Measurements from ENCODE around the gene KCTD17. TPM values are rescaled to one million over a fixed set of nuclear protein-coding genes. Genes with fewer than 3 reads are reported as not detected.
"Not testable (repeated sequence)": the region's sequence is repeated elsewhere in the genome, so short reads cannot be mapped to it uniquely, and the experiment has no call there.

Gene KCTD17
- total RNA-seq, 2 experiments from 2014 or later = 22.9 to 25.4 TPM

DNA sequence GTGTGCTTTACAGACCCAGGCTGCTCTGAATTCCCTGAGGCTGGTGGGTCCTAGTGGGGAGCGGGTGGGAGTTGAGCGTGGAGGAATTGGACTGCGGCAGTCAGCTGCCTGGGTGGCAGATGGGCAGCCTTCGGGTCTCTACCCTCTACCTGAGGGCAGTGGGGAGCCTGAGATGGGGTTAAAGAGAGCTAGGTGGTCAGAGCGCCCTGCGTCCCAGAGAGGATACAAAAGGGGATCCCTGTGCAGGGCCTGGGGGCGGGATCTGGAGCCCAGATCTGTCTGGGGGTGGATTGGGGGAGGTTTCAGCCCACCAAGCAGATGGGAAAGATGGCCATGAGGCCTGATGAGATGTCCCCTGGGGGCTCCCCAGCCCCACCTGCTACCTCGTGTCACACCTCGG, 18.2 kb downstream of the KCTD17 start:
- Mint-ChIP-seq H3K4me3 (no peak overlapping the region), H3K9me3 (no peaks in the 10 kb centered on the region), H3K4me1 (no peaks in the 10 kb centered on the region), H3K27ac (no peak overlapping the region), H3K27me3 (peaks cover 25% of the 10 kb centered on the region), H3K36me3 (no peaks in the 10 kb centered on the region)
- DNase-seq = no peak

DNA sequence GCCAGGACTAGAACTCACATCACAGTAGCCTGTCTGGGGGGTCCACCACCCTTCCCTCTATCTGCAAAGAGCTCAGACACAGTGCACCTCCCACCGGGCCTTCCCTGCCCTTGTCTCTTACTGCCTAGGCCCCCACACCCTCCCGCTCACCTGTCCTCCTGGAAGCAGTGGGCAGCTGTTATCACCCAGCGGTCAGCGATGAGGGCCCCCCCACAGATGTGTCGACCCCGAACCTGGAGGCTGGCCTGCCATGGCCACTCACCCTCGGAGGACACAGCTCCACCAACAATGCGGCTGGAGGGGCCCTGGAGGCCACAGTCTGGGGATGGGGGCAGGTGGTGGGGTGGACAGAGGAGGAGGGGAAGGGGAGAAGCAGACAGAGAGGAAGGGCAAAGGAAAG, 18.8 kb downstream of the KCTD17 start:
- Mint-ChIP-seq H3K27me3 (peaks cover 25% of the 10 kb centered on the region), H3K9me3 (no peaks in the 10 kb centered on the region), H3K27ac (no peak overlapping the region), H3K4me1 (no peaks in the 10 kb centered on the region), H3K4me3 (no peak overlapping the region), H3K36me3 (no peaks in the 10 kb centered on the region)
- DNase-seq = no peak

DNA sequence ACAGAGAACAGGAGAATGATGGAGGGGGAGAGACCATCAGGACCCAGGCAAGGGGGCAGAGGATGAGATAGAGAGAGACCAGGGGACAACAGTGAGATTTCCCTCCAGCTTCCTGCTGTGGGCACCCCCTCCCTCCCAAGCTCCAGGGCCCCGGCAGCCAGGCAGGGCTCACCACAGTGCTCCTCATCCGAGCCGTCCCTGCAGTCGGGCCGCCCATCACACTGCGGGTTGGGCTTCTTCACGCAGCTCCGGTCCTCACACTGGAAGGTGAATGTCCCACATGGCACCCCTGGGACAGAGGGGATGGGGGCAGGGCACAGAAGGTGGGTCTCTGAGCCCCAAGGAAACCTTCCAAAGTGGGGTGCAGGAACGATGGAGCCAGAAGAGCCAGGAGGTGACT, 19.2 kb downstream of the KCTD17 start:
- no peak for DNase-seq
- Mint-ChIP-seq H3K4me1 (no peaks in the 10 kb centered on the region), H3K36me3 (no peaks in the 10 kb centered on the region), H3K4me3 (no peak overlapping the region), H3K9me3 (no peaks in the 10 kb centered on the region), H3K27ac (no peak overlapping the region), H3K27me3 (peaks cover 25% of the 10 kb centered on the region)

DNA sequence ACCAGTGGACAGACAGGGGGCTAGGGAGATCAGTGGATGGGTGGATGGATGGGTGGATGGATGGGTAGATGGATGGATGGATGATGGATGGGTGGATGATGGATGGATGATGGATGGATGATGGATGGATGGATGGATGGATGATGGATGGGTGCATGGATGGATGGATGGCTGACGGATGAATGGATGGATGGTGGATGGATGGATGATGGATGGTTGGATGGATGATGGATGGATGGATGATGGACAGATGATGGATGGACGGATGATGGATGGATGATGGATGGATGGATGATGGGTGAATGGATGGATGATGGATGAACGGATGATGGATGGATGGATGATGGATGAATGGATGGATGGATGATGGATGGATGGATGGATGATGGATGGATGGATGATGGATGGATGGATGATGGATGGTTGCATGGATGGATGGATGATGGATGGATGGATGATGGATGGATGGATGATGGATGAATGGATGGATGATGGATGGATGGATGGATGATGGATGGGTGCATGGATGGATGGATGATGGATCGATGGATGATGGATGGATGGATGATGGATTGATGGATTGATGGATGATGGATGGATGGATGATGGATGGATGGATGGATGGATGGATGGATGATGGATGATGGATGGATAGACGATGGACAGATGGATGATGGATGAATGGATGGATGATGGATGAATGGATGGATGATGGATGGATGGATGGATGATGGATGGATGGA, 20.5 kb downstream of the KCTD17 start:
- DNase-seq, H3K4me3 Mint-ChIP-seq, H3K27ac Mint-ChIP-seq: not testable (repeated sequence)

DNA sequence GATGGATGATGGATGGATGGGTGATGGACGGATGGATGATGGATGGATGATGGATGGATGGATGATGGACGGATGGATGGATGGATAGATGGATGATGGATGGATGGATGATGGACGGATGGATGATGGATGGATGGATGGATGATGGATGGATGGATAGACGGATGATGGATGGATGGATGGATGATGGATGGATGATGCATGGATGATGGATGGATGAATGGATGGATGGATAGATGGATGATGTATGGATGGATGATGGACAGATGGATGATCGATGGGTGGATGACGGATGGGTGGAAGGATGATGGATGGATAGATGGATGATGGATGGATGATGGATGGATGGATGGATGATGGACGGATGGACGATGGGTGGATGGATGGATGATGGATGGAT, 21.1 kb downstream of the KCTD17 start:
- no peaks in the 10 kb centered on the region for H3K36me3 Mint-ChIP-seq
- peaks cover 21% of the 10 kb centered on the region for H3K27me3 Mint-ChIP-seq
- H3K4me1 Mint-ChIP-seq = peaks cover 1% of the 10 kb centered on the region
- H3K9me3 Mint-ChIP-seq = no peaks in the 10 kb centered on the region
- H3K4me3 Mint-ChIP-seq = no peak overlapping the region
- no peak for DNase-seq
- no peak overlapping the region for H3K27ac Mint-ChIP-seq

More for the DNA sequence above, 20.5 kb downstream of the KCTD17 start:
- H3K36me3 Mint-ChIP-seq, H3K4me1 Mint-ChIP-seq, H3K9me3 Mint-ChIP-seq: not testable (repeated sequence)
- H3K27me3 Mint-ChIP-seq = peaks cover 25% of the 10 kb centered on the region

DNA sequence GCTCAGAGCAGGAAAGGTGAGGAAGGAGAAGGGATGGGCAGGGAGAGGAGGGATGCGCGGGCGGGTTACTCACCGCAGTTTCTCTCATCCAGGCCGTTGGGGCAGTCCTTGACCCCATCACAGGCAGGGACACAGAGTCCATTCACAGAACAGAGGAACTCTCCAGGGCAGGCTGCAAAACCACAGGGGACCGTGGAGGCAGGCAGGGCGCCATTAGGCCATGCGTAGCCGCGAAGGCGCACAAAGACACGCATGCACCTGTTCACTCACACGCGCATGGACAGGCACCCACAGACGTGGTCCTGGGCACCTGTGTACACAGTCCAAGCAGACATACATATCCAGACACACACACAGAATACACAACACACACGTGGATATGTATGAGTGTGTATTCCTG, 23.0 kb downstream of the KCTD17 start:
- no peaks in the 10 kb centered on the region for H3K36me3 Mint-ChIP-seq
- peaks cover 8% of the 10 kb centered on the region for H3K27me3 Mint-ChIP-seq
- H3K4me1 Mint-ChIP-seq = peaks cover 17% of the 10 kb centered on the region
- H3K9me3 Mint-ChIP-seq = no peaks in the 10 kb centered on the region
- DNase-seq = no peak
- H3K27ac Mint-ChIP-seq = no peak overlapping the region
- no peak overlapping the region for H3K4me3 Mint-ChIP-seq

DNA sequence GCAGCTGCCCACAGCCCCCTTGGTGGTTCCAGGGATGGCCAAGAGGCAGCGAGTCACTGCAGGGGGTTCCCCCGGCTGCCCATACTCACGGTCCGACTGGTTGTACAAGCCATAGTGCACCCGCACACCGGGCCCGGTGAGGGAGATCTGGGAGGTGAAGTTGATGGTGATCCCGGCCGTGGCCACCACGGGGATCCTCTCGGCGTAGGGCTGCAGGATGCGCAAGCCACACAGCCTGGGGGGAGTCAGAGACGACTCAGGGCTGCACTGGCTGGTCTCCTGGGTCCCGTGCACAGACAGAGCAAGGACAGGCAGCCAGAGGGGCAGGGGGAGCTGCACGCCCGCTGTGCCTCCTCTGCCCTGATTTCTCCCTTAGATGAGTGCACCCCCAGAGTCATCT, 23.5 kb downstream of the KCTD17 start:
- Mint-ChIP-seq H3K4me1 (peaks cover 22% of the 10 kb centered on the region), H3K27ac (no peak overlapping the region), H3K27me3 (peaks cover 2% of the 10 kb centered on the region), H3K4me3 (no peak overlapping the region), H3K9me3 (no peaks in the 10 kb centered on the region), H3K36me3 (no peaks in the 10 kb centered on the region)
- no peak for DNase-seq

DNA sequence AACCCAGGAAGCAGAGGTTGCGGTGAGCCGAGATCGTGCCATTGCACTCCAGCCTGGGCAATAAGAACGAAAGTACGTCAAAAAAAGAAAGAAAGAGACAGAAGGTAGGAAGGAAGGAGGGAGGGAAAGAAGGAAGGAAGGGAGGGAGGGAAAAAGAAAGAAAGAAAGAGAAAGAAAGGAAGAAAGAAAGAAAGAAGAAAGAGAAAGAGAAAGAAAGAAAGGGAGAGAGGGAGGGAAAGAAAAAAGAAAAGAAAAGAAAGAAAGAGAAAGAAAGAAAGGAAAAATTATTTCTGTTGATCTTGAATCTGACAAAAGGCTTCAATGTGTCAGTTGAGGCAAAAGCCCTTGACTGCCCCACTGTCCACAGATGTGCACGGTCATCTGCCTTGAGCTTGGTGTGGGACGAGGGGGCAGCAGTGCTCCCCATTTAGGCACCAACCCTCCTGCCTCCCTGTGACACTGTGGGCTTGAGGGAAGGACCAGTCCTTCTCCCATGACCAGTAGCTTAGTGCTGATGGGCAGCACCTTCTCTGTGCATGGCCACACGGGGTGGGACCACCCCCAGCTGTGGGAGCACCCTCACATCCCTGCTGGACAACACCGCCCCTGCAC, 24.4 kb downstream of the KCTD17 start:
- H3K4me1 Mint-ChIP-seq = peaks cover 28% of the 10 kb centered on the region

DNA sequence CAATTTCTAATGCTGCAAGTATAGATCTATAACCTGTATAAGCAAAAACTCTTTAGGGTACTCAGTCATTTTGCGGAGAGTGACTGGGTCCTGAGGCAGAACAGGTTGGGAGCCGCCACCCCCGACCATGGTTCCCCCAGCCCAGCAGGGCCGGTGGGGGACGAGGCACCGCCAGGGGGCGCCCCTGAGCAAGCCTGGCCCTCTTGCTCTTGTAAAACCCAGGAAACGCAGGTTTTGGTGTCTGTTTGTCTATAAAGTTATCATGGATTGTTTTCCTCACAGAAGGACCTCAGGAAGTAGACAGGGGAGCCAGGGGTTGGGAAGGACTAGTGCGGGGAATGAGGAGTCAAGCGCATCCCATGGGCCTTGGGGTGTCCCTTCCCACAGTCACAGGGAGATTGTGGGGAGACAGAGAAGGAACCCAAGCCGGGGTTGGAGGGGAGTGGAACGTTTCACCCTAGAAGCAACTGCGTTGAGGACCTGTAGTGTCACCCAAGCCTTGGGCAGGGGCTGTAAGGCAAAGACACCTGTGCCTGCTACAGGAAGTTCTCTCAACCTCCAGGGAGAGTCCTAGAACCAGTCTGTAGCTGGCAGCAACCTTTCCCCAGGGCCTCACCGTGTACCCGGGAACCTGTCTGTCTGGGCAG, 26.4 kb downstream of the KCTD17 start:
- Mint-ChIP-seq H3K27ac (peak overlapping the region; percentile 92), H3K9me3 (no peaks in the 10 kb centered on the region), H3K36me3 (no peaks in the 10 kb centered on the region), H3K27me3 (no peaks in the 10 kb centered on the region), H3K4me3 (no peak overlapping the region), H3K4me1 (peaks cover 46% of the 10 kb centered on the region)
- peak; percentile 86 for DNase-seq

More for the DNA sequence above, 24.4 kb downstream of the KCTD17 start:
- no peak for DNase-seq
- H3K36me3 Mint-ChIP-seq = no peaks in the 10 kb centered on the region
- H3K27ac Mint-ChIP-seq = no peak overlapping the region
- no peaks in the 10 kb centered on the region for H3K27me3 Mint-ChIP-seq
- H3K9me3 Mint-ChIP-seq = no peaks in the 10 kb centered on the region
- H3K4me3 Mint-ChIP-seq = no peak overlapping the region

DNA sequence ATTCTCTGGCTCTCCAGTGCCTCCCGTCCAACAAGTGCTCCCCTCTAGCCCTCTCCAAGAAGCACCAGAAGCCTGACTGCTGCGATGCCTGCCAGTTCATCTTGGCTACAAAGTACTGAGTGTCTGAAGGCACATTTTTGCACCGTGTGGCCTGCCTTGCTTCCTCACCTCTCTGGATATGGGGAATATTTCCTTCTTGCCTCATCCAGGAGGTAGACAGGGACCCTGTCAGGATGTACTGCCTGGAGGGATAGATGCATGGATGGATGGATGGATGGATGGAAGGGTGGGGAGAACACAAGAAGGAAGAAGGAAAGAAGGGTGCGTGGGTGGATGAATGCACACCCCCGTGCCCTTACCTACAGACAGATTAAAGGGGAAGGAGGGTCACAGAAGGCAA, 27.6 kb downstream of the KCTD17 start:
- Mint-ChIP-seq H3K9me3 (no peaks in the 10 kb centered on the region), H3K4me1 (peaks cover 46% of the 10 kb centered on the region), H3K4me3 (peak overlapping the region; percentile 37), H3K27ac (peak overlapping the region; percentile 92), H3K36me3 (peaks cover 4% of the 10 kb centered on the region), H3K27me3 (no peaks in the 10 kb centered on the region)
- DNase-seq = no peak

DNA sequence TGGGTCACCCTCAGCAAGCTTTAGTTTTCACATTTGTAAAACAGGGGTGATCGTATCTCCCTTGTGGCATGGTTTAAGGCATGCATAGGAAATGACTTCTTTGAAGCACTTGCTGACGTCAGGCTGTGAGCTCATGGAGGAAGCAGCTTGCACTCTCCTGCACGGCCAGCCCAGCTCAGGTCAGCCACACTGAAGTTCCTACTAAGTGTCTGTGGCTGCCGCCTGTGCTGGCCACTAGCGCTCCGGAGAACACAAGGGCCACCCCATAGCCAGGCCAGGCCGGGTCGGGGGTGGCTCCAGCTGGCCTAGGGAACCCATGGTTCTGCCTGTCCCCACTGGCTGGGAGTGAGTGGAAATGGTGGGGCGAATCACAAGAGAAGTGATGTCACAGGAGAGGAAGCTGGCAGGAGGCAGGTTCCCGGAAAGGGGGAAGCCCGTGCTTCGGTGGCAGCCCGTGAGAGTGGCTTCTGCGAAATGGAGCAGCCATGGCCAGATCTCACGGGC, 28.2 kb downstream of the KCTD17 start:
- H3K27me3 Mint-ChIP-seq = no peaks in the 10 kb centered on the region
- H3K9me3 Mint-ChIP-seq = no peaks in the 10 kb centered on the region
- DNase-seq = peak; percentile 75
- H3K4me3 Mint-ChIP-seq = peak overlapping the region; percentile 44
- peak overlapping the region; percentile 92 for H3K27ac Mint-ChIP-seq
- peaks cover 4% of the 10 kb centered on the region for H3K36me3 Mint-ChIP-seq
- H3K4me1 Mint-ChIP-seq = peaks cover 46% of the 10 kb centered on the region

DNA sequence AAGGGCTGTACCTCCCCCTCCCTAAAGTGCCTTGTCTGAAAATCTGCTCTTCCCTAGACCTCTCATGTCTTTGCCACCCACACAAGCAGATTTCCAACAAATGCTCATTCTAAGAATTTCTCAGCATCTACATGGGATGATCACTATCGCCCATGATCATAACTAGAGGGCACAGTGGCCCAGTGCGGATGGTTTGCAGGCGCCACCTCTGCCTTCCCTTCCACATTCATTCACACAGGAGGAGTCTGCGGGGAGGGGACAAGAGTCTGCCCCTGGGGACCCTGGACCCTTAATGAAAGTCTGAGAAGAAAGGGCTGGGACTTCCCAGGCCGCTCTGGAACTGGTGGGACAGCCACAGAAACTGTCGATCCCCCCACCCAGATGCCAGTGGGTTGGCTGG, 28.9 kb downstream of the KCTD17 start:
- Mint-ChIP-seq H3K27ac (peak overlapping the region; percentile 92), H3K27me3 (no peaks in the 10 kb centered on the region), H3K9me3 (no peaks in the 10 kb centered on the region), H3K4me1 (peaks cover 46% of the 10 kb centered on the region), H3K4me3 (peak overlapping the region; percentile 44), H3K36me3 (peaks cover 4% of the 10 kb centered on the region)
- no peak for DNase-seq

DNA sequence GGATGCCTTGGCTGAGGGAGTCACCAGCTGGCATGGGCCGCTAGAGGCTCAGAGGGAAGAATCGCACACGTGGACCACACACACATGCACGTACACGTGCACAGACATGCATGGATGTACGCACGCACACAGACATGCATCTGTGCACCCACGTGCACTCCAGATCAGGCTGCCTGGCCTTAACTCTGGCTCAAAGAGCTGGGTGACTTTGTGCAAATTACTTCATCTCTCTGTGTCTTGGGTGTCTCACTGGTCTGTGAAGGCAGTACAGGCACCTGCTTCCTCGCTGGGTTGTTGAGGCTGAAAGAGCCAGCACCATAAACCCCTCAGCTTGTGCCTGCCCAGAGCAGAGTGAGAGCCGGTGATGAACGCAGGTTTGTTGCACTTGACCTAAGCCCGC, 29.3 kb downstream of the KCTD17 start:
- H3K4me3 Mint-ChIP-seq = no peak overlapping the region
- DNase-seq = no peak
- H3K27ac Mint-ChIP-seq = peak overlapping the region; percentile 92
- H3K4me1 Mint-ChIP-seq = peaks cover 46% of the 10 kb centered on the region
- peaks cover 4% of the 10 kb centered on the region for H3K36me3 Mint-ChIP-seq
- no peaks in the 10 kb centered on the region for H3K9me3 Mint-ChIP-seq
- H3K27me3 Mint-ChIP-seq = no peaks in the 10 kb centered on the region

DNA sequence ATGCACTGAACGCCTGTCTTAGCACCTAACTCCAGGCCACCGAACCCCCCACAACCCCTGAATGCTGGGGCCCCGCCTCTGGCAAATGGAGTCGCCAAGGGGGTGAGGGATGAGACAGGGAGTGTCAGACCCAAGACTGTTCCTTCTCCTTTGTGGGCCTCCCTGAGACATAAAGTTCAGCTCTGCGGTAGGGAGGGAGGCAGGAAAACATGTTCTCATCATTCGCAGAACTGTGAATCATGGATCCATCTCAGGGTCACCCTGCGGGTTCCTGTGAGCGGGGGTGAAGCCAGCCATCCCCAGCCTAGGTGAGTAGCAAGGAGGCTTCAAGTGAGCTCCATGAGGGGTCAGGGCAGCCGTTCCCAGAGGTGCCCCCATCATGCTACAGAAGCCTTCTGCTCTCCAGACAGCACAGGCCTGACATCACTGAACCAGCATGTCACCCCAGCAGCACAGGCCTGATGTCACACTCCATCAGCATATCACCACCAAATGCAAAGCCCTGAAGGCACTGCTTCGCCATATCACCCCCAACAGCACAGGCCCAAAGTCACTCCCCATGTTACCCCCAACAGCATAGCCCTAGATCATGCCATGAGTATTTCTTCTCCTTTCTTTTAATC, 30.8 kb downstream of the KCTD17 start:
- peak overlapping the region; percentile 38 for H3K27ac Mint-ChIP-seq
- H3K27me3 Mint-ChIP-seq = no peaks in the 10 kb centered on the region
- no peak for DNase-seq
- H3K4me3 Mint-ChIP-seq = no peak overlapping the region
- H3K9me3 Mint-ChIP-seq = no peaks in the 10 kb centered on the region
- H3K36me3 Mint-ChIP-seq = peaks cover 4% of the 10 kb centered on the region
- H3K4me1 Mint-ChIP-seq = peaks cover 44% of the 10 kb centered on the region

DNA sequence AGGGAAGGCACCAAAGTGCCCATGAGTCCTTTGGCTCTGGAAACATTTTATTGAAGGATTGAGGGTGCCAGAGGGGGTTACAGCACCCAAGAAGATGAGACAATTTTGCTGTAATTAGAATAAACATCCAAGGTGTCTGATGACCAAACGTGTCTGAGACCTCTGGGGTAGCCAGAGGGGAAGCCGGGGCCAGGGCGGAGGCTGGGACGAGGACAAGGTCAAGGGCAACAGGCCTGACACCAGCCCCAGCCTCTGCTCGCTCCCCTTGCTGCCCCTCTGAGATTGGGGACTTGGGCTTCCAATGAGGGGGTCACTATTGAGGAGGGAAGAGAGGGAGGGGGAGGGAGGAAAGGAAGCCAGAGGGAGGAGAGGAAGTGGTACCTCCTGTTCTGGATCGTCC, 32.4 kb downstream of the KCTD17 start:
- no peak for DNase-seq
- Mint-ChIP-seq H3K4me3 (no peak overlapping the region), H3K9me3 (no peaks in the 10 kb centered on the region), H3K4me1 (peaks cover 45% of the 10 kb centered on the region), H3K27me3 (no peaks in the 10 kb centered on the region), H3K27ac (no peak overlapping the region), H3K36me3 (peaks cover 4% of the 10 kb centered on the region)

All from activated naive CD8-positive, alpha-beta T cell treated with anti-CD3 and anti-CD28 coated beads for 36 hours (primary cell).